CD4-positive, alpha-beta T cell treated with Interleukin-6 at 100 ng/mL for 8 hours (primary cell): Measurements from ENCODE around the gene LHX3.
"Not testable (repeated sequence)": the region's sequence is repeated elsewhere in the genome, so short reads cannot be mapped to it uniquely, and the experiment has no call there.

ENCODE experiments used
- DNase-seq: peaks from one replicate; pipeline ENCODE4 v3.0.0-alpha.2; 2020; ENCODE audit warnings: mixed read lengths, low spot score

Gene LHX3

DNA sequence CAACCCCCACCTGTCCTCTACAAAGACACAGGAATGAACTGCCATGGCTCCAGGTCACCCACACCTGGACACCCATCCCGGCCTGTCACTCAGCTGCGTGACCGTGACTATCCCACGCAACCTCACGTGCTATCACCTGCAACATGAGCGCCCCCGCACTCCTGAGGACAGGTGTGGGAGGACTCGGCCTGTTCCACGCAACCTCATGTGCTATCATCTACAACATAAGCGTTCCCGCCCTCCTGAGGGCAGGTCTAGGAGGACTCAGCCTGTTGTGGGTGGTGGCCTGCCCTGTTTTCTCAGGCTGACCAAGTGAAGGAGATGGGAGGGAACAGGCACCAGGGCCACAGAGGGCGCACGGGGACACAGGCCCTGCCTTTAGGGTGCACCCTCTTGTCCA is 36.6 kb upstream of the LHX3 start:
- no peak for DNase-seq

- no peak for DNase-seq
These were observed 36.0 kb upstream of the LHX3 start for GRCh38 chr9:136240941-136241340.

- DNase-seq, result no peak
These were observed 35.0 kb upstream of the LHX3 start for GRCh38 chr9:136239983-136240330.

- no peak for DNase-seq
These were observed 34.4 kb upstream of the LHX3 start for GRCh38 chr9:136239135-136239982.

- DNase-seq, result no peak
These were observed 33.4 kb upstream of the LHX3 start for GRCh38 chr9:136238342-136238732.

DNA sequence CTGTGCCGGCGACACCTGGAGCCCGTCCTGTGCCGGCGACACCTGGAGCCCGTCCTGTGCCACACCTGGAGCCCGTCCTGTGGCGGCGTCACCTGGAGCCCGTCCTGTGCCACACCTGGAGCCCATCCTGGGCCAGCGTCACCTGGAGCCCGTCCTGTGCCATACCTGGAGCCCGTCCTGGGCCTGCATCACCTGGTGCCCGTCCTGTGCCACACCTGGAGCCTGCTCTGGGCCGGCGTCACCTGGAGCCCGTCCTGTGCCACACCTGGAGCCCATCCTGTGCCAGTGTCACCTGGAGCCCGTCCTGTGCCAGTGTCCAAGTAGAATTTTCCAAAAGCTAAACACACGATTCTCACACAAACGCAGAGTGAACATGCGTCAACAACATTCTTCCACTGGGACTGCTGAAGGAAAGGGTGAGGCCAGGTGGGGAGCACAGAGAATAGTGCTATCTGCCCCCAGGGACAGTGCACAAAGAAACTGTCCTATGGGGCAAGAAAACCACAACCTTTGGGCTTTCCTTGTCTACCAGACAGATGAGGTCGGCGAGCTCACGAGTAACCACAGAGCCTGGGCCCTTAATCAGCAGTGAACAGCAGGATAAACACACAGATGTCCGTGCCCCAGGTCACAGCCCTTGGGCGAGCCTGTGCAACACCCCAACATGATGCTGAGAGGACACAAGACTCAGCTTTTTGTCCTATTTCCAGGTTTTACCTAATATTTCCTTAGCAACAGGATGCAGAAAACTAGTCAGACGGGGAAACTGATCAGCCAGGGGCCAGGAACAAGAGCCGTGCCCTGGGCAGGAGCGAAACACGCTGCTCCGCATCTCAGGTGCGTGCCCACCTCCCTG is 32.8 kb upstream of the LHX3 start:
- DNase-seq, result no peak

GRCh38 chr9:136236471-136237410 is 31.8 kb upstream of the LHX3 start:
- not testable (repeated sequence) for DNase-seq

DNA sequence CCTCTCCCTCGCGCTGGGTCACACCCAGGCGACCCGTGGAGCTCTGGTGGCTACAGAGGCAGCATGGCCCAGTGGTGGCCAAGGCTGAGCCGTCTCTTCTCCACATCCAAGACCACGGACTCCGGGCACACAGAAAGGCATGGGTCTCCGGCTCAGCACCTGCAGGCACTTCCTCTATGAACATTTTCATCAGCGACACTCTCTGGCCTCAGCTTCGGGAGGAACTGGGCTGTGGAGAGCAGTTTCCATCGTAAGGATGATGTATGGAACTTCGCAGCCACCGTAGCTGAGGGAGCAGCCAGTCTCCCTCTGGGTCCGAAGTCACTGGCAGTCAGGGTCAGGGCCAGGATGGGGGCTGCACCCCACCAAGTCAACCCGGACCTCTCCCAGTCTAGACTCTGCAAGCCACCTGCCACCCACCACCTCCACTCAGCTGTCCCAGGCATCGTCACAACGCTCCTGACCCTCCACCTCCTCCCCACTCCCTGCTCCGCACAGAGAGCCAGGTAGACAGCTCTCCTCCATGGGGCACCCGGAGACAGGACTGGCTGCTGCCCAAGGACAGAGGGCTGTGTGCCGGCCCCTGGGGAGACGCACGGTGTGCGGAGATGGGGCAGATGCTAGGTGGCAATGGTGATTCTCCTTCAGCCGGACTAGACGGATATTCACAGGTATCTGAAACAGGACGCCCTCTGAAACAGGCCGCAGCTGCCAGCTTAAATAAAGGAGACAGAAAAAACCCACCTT is 31.0 kb upstream of the LHX3 start:
- DNase-seq, result no peak

GRCh38 chr9:136235171-136235570 is 30.2 kb upstream of the LHX3 start:
- no peak for DNase-seq

GRCh38 chr9:136234597-136234996 is 29.7 kb upstream of the LHX3 start:
- DNase-seq, result no peak

GRCh38 chr9:136233868-136234267 is 28.9 kb upstream of the LHX3 start:
- no peak for DNase-seq

DNA sequence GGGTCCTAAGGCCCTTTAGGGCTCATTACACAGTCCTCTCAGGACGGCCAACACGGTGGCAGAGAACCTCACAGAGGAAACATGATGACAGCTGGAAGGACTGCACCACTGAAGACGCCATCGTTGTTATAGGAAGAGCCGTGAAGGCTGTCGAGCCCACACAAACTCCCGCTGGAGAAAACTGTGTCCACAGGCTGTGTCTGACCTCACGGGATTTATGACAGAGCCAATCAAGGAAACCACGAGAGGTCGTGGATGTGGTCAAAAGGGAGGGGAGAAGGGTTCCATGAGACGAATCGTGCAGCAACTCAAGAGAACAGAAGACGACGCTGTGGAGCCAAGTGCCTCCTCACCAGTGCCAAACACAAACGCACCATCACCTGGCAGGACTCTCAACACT is 28.5 kb upstream of the LHX3 start:
- DNase-seq, result no peak

DNA sequence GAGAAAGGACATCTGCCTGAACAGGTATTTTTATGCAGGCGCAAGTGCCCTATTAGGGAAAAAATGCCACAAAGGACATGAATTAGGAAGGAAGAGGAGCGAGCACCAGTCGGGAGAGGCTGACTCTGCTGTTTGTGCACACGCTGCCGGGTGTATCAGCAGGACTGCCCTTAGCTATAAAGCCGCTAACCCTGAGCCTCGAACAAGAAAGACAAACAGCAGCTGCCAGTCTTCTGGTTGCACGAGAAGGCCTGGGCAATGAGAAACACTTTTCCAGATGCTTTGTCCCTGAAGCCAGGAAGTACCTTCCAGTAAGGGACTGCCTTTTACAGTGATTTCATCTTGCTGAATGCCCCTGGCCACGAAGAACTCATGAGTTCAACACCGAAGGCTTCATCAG is 28.0 kb upstream of the LHX3 start:
- DNase-seq, result no peak

GRCh38 chr9:136231478-136232297 is 26.8 kb upstream of the LHX3 start:
- DNase-seq, result peak; percentile 15

DNA sequence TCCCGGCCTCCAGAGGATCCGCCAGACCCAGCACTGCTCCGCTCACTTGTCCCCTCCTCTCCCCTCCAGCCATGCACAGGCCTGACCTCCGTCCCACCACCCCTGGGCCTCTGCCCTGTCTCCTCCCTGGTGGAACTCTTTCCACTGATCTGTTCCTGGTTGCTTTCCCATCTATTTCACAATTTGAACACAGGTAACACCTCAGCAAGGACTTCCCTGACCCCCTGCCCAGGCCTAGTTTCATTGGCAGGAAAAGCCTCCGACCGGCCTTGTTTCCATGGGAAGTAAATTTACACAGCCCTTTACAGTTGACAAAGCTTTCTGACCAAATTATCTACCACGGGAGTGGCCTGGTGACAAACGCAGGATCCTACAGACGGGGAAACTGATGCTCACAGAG is 25.8 kb upstream of the LHX3 start:
- no peak for DNase-seq

- no peak for DNase-seq
These were observed 25.4 kb upstream of the LHX3 start for GRCh38 chr9:136230365-136230764.

DNA sequence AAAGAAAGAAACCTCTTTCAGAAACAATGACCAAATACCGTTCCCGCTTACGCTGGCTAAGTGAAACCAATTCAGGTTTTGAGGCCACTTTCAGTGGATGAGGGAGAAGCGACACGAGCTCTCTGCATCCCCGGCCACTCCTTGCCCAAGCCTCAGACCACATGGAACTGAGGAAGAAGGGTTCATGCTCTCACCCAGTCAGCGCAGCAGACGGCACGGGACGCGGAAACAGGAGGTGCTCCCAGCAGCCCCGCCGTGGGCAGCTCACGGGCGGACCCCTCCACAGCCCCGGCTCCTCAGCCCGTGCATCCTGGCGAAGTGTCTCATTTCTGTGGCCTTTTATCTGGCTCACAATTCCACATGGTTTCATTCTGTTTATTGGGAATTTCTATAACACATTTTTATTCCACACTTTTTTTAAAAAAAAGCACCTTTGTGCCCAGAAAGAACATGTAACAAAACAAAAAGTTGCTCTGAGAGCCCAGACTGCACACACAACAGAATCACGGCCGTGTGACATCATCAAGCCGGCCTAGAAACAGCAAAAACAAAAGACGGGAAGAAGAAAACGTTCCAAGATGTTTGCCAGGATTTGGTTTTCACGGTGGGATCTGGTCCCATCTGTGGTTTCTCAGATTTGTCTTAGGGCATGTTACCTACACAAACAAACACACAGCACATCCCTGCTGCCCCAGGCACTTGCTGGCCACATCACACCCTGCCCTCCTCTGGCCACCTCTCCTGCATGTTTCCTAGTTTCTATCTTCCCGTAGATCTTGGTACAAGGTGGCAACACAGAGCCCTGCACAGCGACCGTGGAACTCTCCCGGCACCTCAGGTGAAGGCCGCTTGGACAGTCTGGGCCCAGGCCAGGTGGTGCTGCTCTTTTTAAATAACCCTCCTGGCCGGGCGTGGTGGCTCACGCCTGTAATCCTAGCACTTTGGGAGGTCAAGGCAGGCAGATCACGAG is 24.5 kb upstream of the LHX3 start:
- DNase-seq, result no peak

DNA sequence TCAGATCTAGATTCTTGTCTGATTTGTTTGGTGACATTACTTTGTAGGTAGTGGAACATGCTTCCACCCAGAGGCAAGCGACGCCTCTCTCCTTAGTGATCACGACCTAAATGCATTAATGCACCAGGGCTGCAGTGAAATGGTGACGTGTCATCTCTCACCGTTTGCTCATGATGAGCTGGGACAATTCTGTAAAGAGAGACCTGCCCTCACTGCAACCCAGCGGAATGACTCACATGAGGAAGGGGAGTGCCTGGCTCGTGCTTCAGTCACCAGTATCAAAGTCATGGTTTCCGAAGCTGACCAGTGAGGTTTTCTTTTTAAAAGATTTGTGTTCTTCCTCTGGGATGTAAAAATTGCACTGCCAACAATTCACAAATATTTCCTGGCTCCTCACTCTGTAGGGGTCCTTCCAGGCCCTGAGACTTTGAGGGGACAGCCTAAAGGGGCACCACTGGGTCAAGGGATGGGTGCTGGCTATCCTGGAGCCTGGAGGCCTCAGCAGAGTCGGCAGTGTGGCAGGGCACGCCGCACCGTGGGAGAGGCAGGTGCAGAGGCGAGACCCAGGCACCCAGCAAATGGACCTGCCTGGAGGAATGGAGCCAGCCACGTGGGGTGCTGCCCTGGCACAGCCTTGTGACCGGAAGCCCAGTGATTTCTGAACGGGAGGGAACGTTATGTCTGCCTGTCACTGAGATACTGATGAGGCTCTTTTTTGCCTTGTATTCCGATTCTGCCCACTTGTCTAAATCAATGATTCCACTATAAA is 23.4 kb upstream of the LHX3 start:
- no peak for DNase-seq
